GM12878 (cell line): ENCODE measurements around the gene ANXA9. TPM values are rescaled to one million over a fixed set of nuclear protein-coding genes. Genes with fewer than 3 reads are reported as not detected.

ENCODE experiments used
- ATAC-seq: fragments of 200-7000 bp; cut with Tn5 transposase; 3 replicates; pipeline ENCODE4 v1.9.1; 2020; ENCODE audit warnings: mild to moderate bottlenecking, moderate library complexity
- BruUV-seq: library from RNA; stranded (reverse); fragments of 400-500 nt; replicated peaks from 2 replicates; lab custom pipeline; 2021; lab: Mats Ljungman, UMichigan
- CTCF ChIA-PET: fragments of 300-600 bp; sonication (Branson Sonifier 250); formaldehyde crosslinking; extraction: SDS; loops from one replicate; lab custom pipeline; 2021; ENCODE audit warnings: inconsistent platforms; lab: Yijun Ruan, JAX
- POLR2A ChIA-PET: fragments of 350-600 bp; formaldehyde crosslinking; extraction: SDS; loops from one replicate; lab custom pipeline; 2021; ENCODE audit warnings: inconsistent platforms; lab: Charles Lee
- RAD21 ChIA-PET: fragments of 300-600 bp; sonication (Branson Sonifier 250); formaldehyde crosslinking; loops from one replicate; lab custom pipeline; 2023; ENCODE audit warnings: antibody characterized with exemption; ENCODE audit not compliant: unreplicated experiment; lab: Charles Lee
- SMC1A ChIA-PET: fragments of 300-600 bp; sonication (Branson Sonifier 250); formaldehyde crosslinking; loops from one replicate; lab custom pipeline; 2023; ENCODE audit not compliant: unreplicated experiment, uncharacterized antibody; lab: Charles Lee
- DNase-seq: peaks from one replicate; pipeline ENCODE4 v3.0.0-alpha.2; 2011; ENCODE audit warnings: low read depth, low spot score
- FAIRE-seq: peaks from 3 replicates; lab custom pipeline; 2011; peaks lifted over from hg19 to GRCh38; lab: Jason Lieb, UNC
- H2AFZ ChIP-seq: 2 replicates; pipeline ENCODE4 v1.6.0; 2011; ENCODE audit warnings: low read depth, low read length, control low read depth; ENCODE audit not compliant: control insufficient read depth
- H3K27ac ChIP-seq: 2 replicates; pipeline ENCODE4 v1.5.1; 2011; ENCODE audit warnings: control low read depth; ENCODE audit not compliant: control insufficient read depth, insufficient read depth
- H3K27me3 ChIP-seq, 2 experiments: replicated peaks in 1 of 2; 2 replicates each; pipeline versions ENCODE4 v1.6.0 to v1.6.1; 2011; ENCODE audit warnings: low read length in 1 of 2; ENCODE audit not compliant: control insufficient read depth in 2 of 2, insufficient read depth in 2 of 2
- H3K36me3 ChIP-seq, 2 experiments: 2 replicates each; pipeline ENCODE4 v1.5.1; 2011; ENCODE audit warnings: low read length in 1 of 2; ENCODE audit not compliant: control insufficient read depth in 2 of 2, insufficient read depth in 2 of 2
- H3K4me1 ChIP-seq: 2 replicates; pipeline ENCODE4 v1.6.1; 2011; ENCODE audit warnings: mild to moderate bottlenecking, low read length, moderate library complexity, mixed read lengths; ENCODE audit not compliant: control insufficient read depth, insufficient read depth
- H3K4me2 ChIP-seq: 2 replicates; pipeline ENCODE4 v1.6.0; 2011; ENCODE audit warnings: control low read depth; ENCODE audit not compliant: control insufficient read depth, insufficient read depth
- H3K4me3 ChIP-seq: fragments of 200-600 bp; sonication (generic); 2 replicates; pipeline ENCODE4 v1.5.1; 2016
- H3K79me2 ChIP-seq: 2 replicates; pipeline ENCODE4 v1.6.0; 2011; ENCODE audit warnings: low read length; ENCODE audit not compliant: control insufficient read depth, insufficient read depth
- H3K9ac ChIP-seq: 2 replicates; pipeline ENCODE4 v1.8.0; 2011; ENCODE audit warnings: low read length, control low read depth, mixed read lengths; ENCODE audit not compliant: control insufficient read depth, insufficient read depth
- H3K9me3 ChIP-seq: replicated peaks from 3 replicates; pipeline ENCODE4 v1.5.1; 2011; ENCODE audit warnings: mild to moderate bottlenecking, low read length; ENCODE audit not compliant: control insufficient read depth, insufficient read depth
- H4K20me1 ChIP-seq: 2 replicates; pipeline ENCODE4 v1.6.0; 2011; ENCODE audit not compliant: control insufficient read depth, insufficient read depth
- CHD1 ChIP-seq: IDR thresholded peaks from 2 replicates; pipeline ENCODE4 v1.6.1; 2012; ENCODE audit warnings: low read depth, low read length, improper control_type of control experiment
- EGR1 ChIP-seq, 2 experiments: IDR thresholded peaks; 1 replicate in 1 of 2; 2 replicates in 1 of 2; pipeline ENCODE4 v1.6.1; 2011 to 2012; ENCODE audit warnings: low read depth in 2 of 2, low read length in 2 of 2, borderline replicate concordance in 1 of 2, mild to moderate bottlenecking in 1 of 2, moderate library complexity in 1 of 2
- FOS ChIP-seq: IDR thresholded peaks from 3 replicates; pipeline ENCODE4 v1.6.1; 2011; ENCODE audit warnings: borderline replicate concordance; ENCODE audit not compliant: insufficient read length; ENCODE audit errors: extremely low read depth
- FOXK2 ChIP-seq: fragments of 450-650 bp; IDR thresholded peaks from 2 replicates; pipeline ENCODE4 v1.6.1; 2017; ENCODE audit warnings: mild to moderate bottlenecking, moderate library complexity
- IRF4 ChIP-seq: IDR thresholded peaks from 2 replicates; pipeline ENCODE4 v1.6.1; 2011; ENCODE audit warnings: low read depth, low read length
- STAT3 ChIP-seq: IDR thresholded peaks from 2 replicates; pipeline ENCODE4 v1.6.1; 2011; ENCODE audit warnings: low read depth, low read length, improper control_type of control experiment
- SUPT20H ChIP-seq: IDR thresholded peaks from 2 replicates; pipeline ENCODE4 v1.6.1; 2011; ENCODE audit warnings: low read depth, mild to moderate bottlenecking, low read length, moderate library complexity, borderline replicate concordance; ENCODE audit not compliant: control insufficient read depth
- WGBS: methylation state at CpG from one replicate; pipeline ENCODE4 v1.1.6; 2016; ENCODE audit warnings: low lambda C conversion rate; ENCODE audit not compliant: insufficient replicate concordance, insufficient coverage; ENCODE audit errors: missing lambda C conversion rate; 5-methylcytosine and 5-hydroxymethylcytosine counted together
- in situ Hi-C: fragments of 300-500 bp; cut with MboI; formaldehyde crosslinking; loops from 9 replicates; pipeline ENCODE4 v1.14.3; 2018; ENCODE audit warnings: mixed read lengths
- intact Hi-C: fragments of 100-400 bp; cut with micrococcal nuclease; formaldehyde crosslinking; loops from one replicate; pipeline ENCODE4 v1.14.2; 2022; ENCODE audit not compliant: unreplicated experiment
- polyA plus RNA-seq, 11 experiments: library from polyadenylated mRNA; depleted of rRNA in 4 of 11; unstranded in 6 of 11; stranded (reverse) in 5 of 11; fragments of >200 nt; fragmentation: Nextera tagmentation in 4 of 11; fragmentation: Illumina TruSeq in 1 of 11; extraction: Ambion mirVana in 4 of 11; extraction: Trizol in 1 of 11; gene quantifications; 1 replicate in 1 of 11; 2 replicates in 10 of 11; pipeline versions ENCODE4 v1.2.1 to v1.2.3, GENCODE V29; 2011 to 2016; ENCODE audit warnings: inconsistent platforms in 2 of 11, missing spikeins in 2 of 11, low read depth in 1 of 11
- total RNA-seq, 4 experiments: library from RNA; depleted of rRNA in 3 of 4; stranded (reverse); fragments of >200 nt in 3 of 4; fragmentation: Illumina TruSeq in 1 of 4; extraction: Trizol in 1 of 4; gene quantifications; 2 replicates each; pipeline versions ENCODE4 v1.2.1 to v1.2.3, GENCODE V29; 2013 to 2021
- TF ChIP-seq, protein P1 (sequence below): fragments of 150-350 bp; IDR thresholded peaks from 2 replicates; pipeline ENCODE4 v1.6.1; 2014; ENCODE audit warnings: mild to moderate bottlenecking, low read depth, low read length
- TF ChIP-seq, protein P2 (sequence below): IDR thresholded peaks from 2 replicates; pipeline ENCODE4 v1.6.1; 2012; ENCODE audit warnings: improper control_type of control experiment, low read depth, low read length; ENCODE audit not compliant: insufficient replicate concordance
- TF ChIP-seq, protein P3 (sequence below): IDR thresholded peaks from 2 replicates; pipeline ENCODE4 v1.6.1; 2012; ENCODE audit warnings: low read depth, low read length, improper control_type of control experiment
- TF ChIP-seq, protein P4 (sequence below): IDR thresholded peaks from 2 replicates; pipeline ENCODE4 v1.6.1; 2011; ENCODE audit warnings: mild to moderate bottlenecking, low read depth, low read length, moderate library complexity; ENCODE audit not compliant: insufficient replicate concordance

The ANXA9 gene
- total and polyA plus RNA-seq, 10 of the 15 experiments (the other 5 are each of a cell fraction or from before 2014, with no cell fraction given): 0.04 to 0.43 (median 0.18) TPM; not detected in 4

DNA sequence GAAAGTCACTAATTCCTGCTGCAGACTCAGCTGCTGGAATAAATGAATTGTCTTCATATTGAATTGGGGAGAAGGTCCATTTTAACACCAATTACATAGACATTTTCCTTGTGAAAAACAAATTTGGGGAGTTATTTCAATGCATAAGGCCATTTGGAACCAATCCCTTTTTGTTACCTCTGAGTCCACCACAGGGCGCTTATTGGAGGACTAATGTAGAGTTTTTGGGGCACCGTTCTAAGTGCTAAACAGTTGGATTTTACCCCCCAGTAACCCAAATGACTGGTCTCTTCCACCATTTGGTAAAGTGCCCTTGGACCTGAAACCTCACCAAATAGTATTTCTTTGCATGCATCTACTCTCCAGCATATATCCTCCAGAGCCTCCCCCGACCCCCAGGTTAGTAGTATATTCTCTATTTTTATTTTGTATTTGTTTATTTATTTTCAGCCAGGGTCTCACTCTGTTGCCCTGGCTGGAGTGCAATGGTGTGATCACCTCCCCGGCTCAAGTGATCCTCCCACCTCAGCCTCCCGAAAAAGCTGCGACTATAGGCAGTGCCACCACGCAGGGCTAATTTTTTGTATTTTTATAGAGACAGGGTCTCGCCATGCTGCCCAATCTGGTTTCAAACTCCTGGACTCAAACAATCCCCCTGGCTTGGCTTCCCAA lies 27.7 kb downstream of the ANXA9 start:
- peaks cover 7% of the 10 kb centered on the region for H3K4me1 ChIP-seq
- ATAC-seq: no peak
- WGBS: 90% methylated on average over 8 of the region's 8 CpGs
- no peak overlapping the region for H2AFZ ChIP-seq
- no peaks in the 10 kb centered on the region for H3K9me3 ChIP-seq
- in situ Hi-C loops (no loop called here), intact Hi-C loops (no loop called here)
- peak overlapping the region; percentile 99; the same call in 1 of the 2 replicates for H3K4me2 ChIP-seq
- H3K9ac ChIP-seq: no peak overlapping the region
- FAIRE-seq: no peak
- H3K4me3 ChIP-seq: peak overlapping the region; percentile 90; the same call in 1 of the 2 replicates
- RAD21 ChIA-PET: interaction anchor here (0.9 kb wide), 1 partner anchor 90 kb away, joined by 3 read pairs; no protein-coding TSS in a partner anchor
- no peaks in the 10 kb centered on the region for H3K27me3 ChIP-seq
- SMC1A ChIA-PET: interaction anchor here (0.6 to 1.0 kb wide), 2 partner anchors 48 to 90 kb away, joined by 3 read pairs; no protein-coding TSS in a partner anchor
- CTCF ChIA-PET: interaction anchor here (0.6 to 1.9 kb wide), 4 partner anchors 14 to 147 kb away, joined by 3 to 4 read pairs (median 4); partner anchors contain the start of gene TNFAIP8L2
- no peaks in the 10 kb centered on the region for H4K20me1 ChIP-seq
- no peak overlapping the region for H3K27ac ChIP-seq
- H3K79me2 ChIP-seq: peaks cover 16% of the 10 kb centered on the region
- DNase-seq: no peak
- no peaks in the 10 kb centered on the region for H3K36me3 ChIP-seq
- BruUV-seq: no TSS peak
- POLR2A ChIA-PET: interaction anchor here (0.5 to 1.7 kb wide), 4 partner anchors 15 to 166 kb away, joined by 3 to 6 read pairs (median 4); partner anchors contain the start of gene TMOD4
- no peak for TF ChIP-seq FOXK2
- no peak for TF ChIP-seq SUPT20H
- TF ChIP-seq FOS: no peak
- TF ChIP-seq, protein P1, sequence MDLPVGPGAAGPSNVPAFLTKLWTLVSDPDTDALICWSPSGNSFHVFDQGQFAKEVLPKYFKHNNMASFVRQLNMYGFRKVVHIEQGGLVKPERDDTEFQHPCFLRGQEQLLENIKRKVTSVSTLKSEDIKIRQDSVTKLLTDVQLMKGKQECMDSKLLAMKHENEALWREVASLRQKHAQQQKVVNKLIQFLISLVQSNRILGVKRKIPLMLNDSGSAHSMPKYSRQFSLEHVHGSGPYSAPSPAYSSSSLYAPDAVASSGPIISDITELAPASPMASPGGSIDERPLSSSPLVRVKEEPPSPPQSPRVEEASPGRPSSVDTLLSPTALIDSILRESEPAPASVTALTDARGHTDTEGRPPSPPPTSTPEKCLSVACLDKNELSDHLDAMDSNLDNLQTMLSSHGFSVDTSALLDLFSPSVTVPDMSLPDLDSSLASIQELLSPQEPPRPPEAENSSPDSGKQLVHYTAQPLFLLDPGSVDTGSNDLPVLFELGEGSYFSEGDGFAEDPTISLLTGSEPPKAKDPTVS: no peak
- TF ChIP-seq, protein P2, sequence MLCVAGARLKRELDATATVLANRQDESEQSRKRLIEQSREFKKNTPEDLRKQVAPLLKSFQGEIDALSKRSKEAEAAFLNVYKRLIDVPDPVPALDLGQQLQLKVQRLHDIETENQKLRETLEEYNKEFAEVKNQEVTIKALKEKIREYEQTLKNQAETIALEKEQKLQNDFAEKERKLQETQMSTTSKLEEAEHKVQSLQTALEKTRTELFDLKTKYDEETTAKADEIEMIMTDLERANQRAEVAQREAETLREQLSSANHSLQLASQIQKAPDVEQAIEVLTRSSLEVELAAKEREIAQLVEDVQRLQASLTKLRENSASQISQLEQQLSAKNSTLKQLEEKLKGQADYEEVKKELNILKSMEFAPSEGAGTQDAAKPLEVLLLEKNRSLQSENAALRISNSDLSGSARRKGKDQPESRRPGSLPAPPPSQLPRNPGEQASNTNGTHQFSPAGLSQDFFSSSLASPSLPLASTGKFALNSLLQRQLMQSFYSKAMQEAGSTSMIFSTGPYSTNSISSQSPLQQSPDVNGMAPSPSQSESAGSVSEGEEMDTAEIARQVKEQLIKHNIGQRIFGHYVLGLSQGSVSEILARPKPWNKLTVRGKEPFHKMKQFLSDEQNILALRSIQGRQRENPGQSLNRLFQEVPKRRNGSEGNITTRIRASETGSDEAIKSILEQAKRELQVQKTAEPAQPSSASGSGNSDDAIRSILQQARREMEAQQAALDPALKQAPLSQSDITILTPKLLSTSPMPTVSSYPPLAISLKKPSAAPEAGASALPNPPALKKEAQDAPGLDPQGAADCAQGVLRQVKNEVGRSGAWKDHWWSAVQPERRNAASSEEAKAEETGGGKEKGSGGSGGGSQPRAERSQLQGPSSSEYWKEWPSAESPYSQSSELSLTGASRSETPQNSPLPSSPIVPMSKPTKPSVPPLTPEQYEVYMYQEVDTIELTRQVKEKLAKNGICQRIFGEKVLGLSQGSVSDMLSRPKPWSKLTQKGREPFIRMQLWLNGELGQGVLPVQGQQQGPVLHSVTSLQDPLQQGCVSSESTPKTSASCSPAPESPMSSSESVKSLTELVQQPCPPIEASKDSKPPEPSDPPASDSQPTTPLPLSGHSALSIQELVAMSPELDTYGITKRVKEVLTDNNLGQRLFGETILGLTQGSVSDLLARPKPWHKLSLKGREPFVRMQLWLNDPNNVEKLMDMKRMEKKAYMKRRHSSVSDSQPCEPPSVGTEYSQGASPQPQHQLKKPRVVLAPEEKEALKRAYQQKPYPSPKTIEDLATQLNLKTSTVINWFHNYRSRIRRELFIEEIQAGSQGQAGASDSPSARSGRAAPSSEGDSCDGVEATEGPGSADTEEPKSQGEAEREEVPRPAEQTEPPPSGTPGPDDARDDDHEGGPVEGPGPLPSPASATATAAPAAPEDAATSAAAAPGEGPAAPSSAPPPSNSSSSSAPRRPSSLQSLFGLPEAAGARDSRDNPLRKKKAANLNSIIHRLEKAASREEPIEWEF: no peak
- TF ChIP-seq EGR1 (IDR thresholded peaks at IDR 0.05; ENCODE audit: borderline replicate concordance in 1 of 2, low read depth in 2 of 2, low read length in 2 of 2): no peak
- no peak for TF ChIP-seq CHD1
- TF ChIP-seq, protein P3, sequence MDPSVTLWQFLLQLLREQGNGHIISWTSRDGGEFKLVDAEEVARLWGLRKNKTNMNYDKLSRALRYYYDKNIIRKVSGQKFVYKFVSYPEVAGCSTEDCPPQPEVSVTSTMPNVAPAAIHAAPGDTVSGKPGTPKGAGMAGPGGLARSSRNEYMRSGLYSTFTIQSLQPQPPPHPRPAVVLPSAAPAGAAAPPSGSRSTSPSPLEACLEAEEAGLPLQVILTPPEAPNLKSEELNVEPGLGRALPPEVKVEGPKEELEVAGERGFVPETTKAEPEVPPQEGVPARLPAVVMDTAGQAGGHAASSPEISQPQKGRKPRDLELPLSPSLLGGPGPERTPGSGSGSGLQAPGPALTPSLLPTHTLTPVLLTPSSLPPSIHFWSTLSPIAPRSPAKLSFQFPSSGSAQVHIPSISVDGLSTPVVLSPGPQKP: no peak
- no peak for TF ChIP-seq IRF4
- TF ChIP-seq, protein P4, sequence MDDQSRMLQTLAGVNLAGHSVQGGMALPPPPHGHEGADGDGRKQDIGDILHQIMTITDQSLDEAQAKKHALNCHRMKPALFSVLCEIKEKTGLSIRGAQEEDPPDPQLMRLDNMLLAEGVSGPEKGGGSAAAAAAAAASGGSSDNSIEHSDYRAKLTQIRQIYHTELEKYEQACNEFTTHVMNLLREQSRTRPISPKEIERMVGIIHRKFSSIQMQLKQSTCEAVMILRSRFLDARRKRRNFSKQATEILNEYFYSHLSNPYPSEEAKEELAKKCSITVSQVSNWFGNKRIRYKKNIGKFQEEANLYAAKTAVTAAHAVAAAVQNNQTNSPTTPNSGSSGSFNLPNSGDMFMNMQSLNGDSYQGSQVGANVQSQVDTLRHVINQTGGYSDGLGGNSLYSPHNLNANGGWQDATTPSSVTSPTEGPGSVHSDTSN: no peak
- no peak for TF ChIP-seq STAT3
